AG04450 (cell line): ENCODE measurements around the gene AKIRIN1. TPM values are rescaled to one million over a fixed set of nuclear protein-coding genes. Genes with fewer than 3 reads are reported as not detected.
"Not testable (repeated sequence)": the region's sequence is repeated elsewhere in the genome, so short reads cannot be mapped to it uniquely, and the experiment has no call there.

Source experiments
- CTCF ChIA-PET: fragments of 300-600, 350-600 bp; formaldehyde crosslinking; extraction: SDS; loops from one replicate; lab custom pipeline; 2022; ENCODE audit warnings: antibody characterized with exemption, inconsistent platforms; lab: Charles Lee
- POLR2A ChIA-PET: fragments of 350-600 bp; formaldehyde crosslinking; extraction: SDS; loops from one replicate; lab custom pipeline; 2021; ENCODE audit warnings: antibody characterized with exemption, inconsistent platforms; lab: Yijun Ruan, JAX
- DNase-seq: peaks from one replicate; pipeline ENCODE4 v3.0.0-alpha.2; 2011; ENCODE audit warnings: low read depth, low spot score
- H3K27ac ChIP-seq: one replicate; pipeline ENCODE4 v1.5.1; 2012; ENCODE audit warnings: low read depth, low read length, control low read depth
- H3K27me3 ChIP-seq: one replicate; pipeline ENCODE4 v1.6.0; 2012; ENCODE audit warnings: low read length; ENCODE audit not compliant: control insufficient read depth, insufficient read depth
- H3K4me3 ChIP-seq: 2 replicates; pipeline ENCODE4 v1.5.1; 2011; ENCODE audit warnings: mild to moderate bottlenecking, low read depth, low read length, control low read depth
- H3K9me3 ChIP-seq: 2 replicates; pipeline ENCODE4 v1.5.1; 2012; ENCODE audit warnings: low read length; ENCODE audit not compliant: control insufficient read depth, insufficient read depth
- CTCF ChIP-seq: IDR thresholded peaks from 2 replicates; pipeline ENCODE4 v1.5.1; 2011; ENCODE audit warnings: low read depth, low read length, control low read depth, inconsistent platforms
- polyA plus RNA-seq: library from polyadenylated mRNA; depleted of rRNA; stranded (reverse); fragments of >200 nt; gene quantifications from 2 replicates; pipeline ENCODE4 v1.2.3, GENCODE V29; 2011

Gene AKIRIN1
- polyA plus RNA-seq, 1 experiment: 74.3 TPM

GRCh38 chr1:38964140-38964548 lies 26.9 kb upstream of the AKIRIN1 start:
- no peaks in the 10 kb centered on the region for H3K27me3 ChIP-seq
- H3K9me3 ChIP-seq: no peaks in the 10 kb centered on the region
- CTCF ChIA-PET: no interaction called here
- H3K4me3 ChIP-seq: no peak overlapping the region
- no peak for TF ChIP-seq CTCF
- DNase-seq: no peak
- POLR2A ChIA-PET: no interaction called here
- no peak overlapping the region for H3K27ac ChIP-seq

GRCh38 chr1:38973145-38973544 lies 17.9 kb upstream of the AKIRIN1 start:
- H3K27me3 ChIP-seq, DNase-seq, POLR2A ChIA-PET, CTCF ChIA-PET, H3K9me3 ChIP-seq, H3K27ac ChIP-seq, H3K4me3 ChIP-seq: not testable (repeated sequence)

GRCh38 chr1:38973659-38974437 lies 17.2 kb upstream of the AKIRIN1 start:
- H3K27ac ChIP-seq: no peak overlapping the region
- no peak for DNase-seq
- POLR2A ChIA-PET: no interaction called here
- CTCF ChIA-PET: no interaction called here
- peaks cover 11% of the 10 kb centered on the region for H3K9me3 ChIP-seq
- no peak for TF ChIP-seq CTCF
- no peaks in the 10 kb centered on the region for H3K27me3 ChIP-seq
- H3K4me3 ChIP-seq: no peak overlapping the region

- CTCF ChIA-PET: interaction anchor here (0.6 to 1.3 kb wide), 2 partner anchors 14 to 561 kb away, joined by 3 read pairs; no protein-coding TSS in a partner anchor
- DNase-seq, POLR2A ChIA-PET, H3K27ac ChIP-seq, H3K27me3 ChIP-seq, H3K4me3 ChIP-seq: not testable (repeated sequence)
- peaks cover 12% of the 10 kb centered on the region for H3K9me3 ChIP-seq
These were observed 13.5 kb upstream of the AKIRIN1 start for GRCh38 chr1:38977399-38978244.

GRCh38 chr1:38978245-38978542 lies 12.9 kb upstream of the AKIRIN1 start:
- CTCF ChIA-PET: interaction anchor here (0.6 to 1.3 kb wide), 2 partner anchors 15 to 561 kb away, joined by 3 read pairs; no protein-coding TSS in a partner anchor
- peaks cover 12% of the 10 kb centered on the region for H3K9me3 ChIP-seq
- POLR2A ChIA-PET, DNase-seq, H3K27me3 ChIP-seq, H3K4me3 ChIP-seq, H3K27ac ChIP-seq: not testable (repeated sequence)

- H3K27me3 ChIP-seq, CTCF ChIA-PET, H3K4me3 ChIP-seq, POLR2A ChIA-PET, DNase-seq, H3K27ac ChIP-seq: not testable (repeated sequence)
- H3K9me3 ChIP-seq: peaks cover 12% of the 10 kb centered on the region
These were observed 11.7 kb upstream of the AKIRIN1 start for GRCh38 chr1:38979380-38979779.
